ENCODE results near the gene PSMC3IP.

PSMC3IP gene

DNA sequence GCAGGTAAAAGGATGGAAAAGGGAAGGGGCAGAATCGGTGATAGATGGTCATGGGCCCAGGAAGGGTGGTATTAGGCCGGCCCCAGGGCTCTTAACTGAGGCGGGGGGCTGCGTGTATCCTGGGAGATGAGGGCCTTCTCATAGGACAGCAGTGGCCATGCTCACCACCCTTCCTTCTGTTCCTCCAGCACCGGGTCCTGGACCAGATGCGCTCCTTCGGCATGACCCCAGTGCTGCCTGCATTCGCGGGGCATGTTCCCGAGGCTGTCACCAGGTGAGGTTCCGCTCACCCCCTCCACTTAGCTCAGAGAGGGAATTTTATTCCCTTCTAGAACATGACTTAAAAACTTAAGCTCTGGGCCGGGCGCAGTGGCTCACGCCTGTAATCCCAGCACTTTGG lies 39.0 kb downstream of the PSMC3IP start:
- no peaks in the 10 kb centered on the region for H3K27me3 ChIP-seq (replicated peaks in 2 of 5; ENCODE audit: control insufficient read depth in 4 of 5, insufficient read depth in 5 of 5, low read length in 4 of 5)
- ChIA-PET CTCF (interaction anchor here (1.3 to 3.1 kb wide), 3 partner anchors 10 to 344 kb away, joined by 3 to 11 read pairs (median 4); partner anchors contain the start of gene GHDC), POLR2A (interaction anchor here (0.6 kb wide), 1 partner anchor 79 kb away, joined by 3 read pairs; no protein-coding TSS in a partner anchor)
- 97% methylated on average over 8 of the region's 14 CpGs for WGBS (ENCODE audit: insufficient coverage)
- H3K4me3 ChIP-seq (ENCODE audit: control insufficient read depth in 1 of 7, extremely low read depth in 1 of 7, insufficient read depth in 4 of 7, low read depth in 2 of 7, low read length in 6 of 7), result no peak overlapping the region
- peaks cover 0 to 46% (median 34%) of the 10 kb centered on the region in 4 experiments for H3K36me3 ChIP-seq (ENCODE audit: control insufficient read depth in 4 of 4, insufficient read depth in 4 of 4, low read length in 3 of 4)
- no peak overlapping the region for H3K27ac ChIP-seq (ENCODE audit: insufficient read depth in 1 of 2, low read depth in 1 of 2, low read length in 2 of 2, poor library complexity in 1 of 2, severe bottlenecking in 2 of 2)
- DNase-seq, result no peak
- no peaks in the 10 kb centered on the region for H3K9me3 ChIP-seq (ENCODE audit: control extremely low read depth in 1 of 5, control insufficient read depth in 4 of 5, insufficient read depth in 2 of 5, low read depth in 1 of 5, low read length in 4 of 5)
- peaks cover 0 to 27% (median 20%) of the 10 kb centered on the region in 4 experiments for H3K4me1 ChIP-seq (ENCODE audit: control extremely low read depth in 1 of 4, control insufficient read depth in 4 of 4, insufficient read depth in 4 of 4, low read length in 3 of 4)

- ChIA-PET POLR2A (interaction anchor here (0.6 kb wide), 2 partner anchors 21 to 78 kb away, joined by 3 read pairs; no protein-coding TSS in a partner anchor), CTCF (interaction anchor here (1.3 to 3.1 kb wide), 3 partner anchors 11 to 344 kb away, joined by 3 to 11 read pairs (median 4); partner anchors contain the start of gene GHDC)
- Histone ChIP-seq H3K27ac (ENCODE audit: insufficient read depth in 1 of 2, low read depth in 1 of 2, low read length in 2 of 2, poor library complexity in 1 of 2, severe bottlenecking in 2 of 2) (no peak overlapping the region), H3K27me3 (replicated peaks in 2 of 5; ENCODE audit: control insufficient read depth in 4 of 5, insufficient read depth in 5 of 5, low read length in 4 of 5) (no peaks in the 10 kb centered on the region), H3K4me3 (ENCODE audit: control insufficient read depth in 1 of 7, extremely low read depth in 1 of 7, insufficient read depth in 4 of 7, low read depth in 2 of 7, low read length in 6 of 7) (no peak overlapping the region), H3K9me3 (ENCODE audit: control extremely low read depth in 1 of 5, control insufficient read depth in 4 of 5, insufficient read depth in 2 of 5, low read depth in 1 of 5, low read length in 4 of 5) (no peaks in the 10 kb centered on the region), H3K4me1 (ENCODE audit: control extremely low read depth in 1 of 4, control insufficient read depth in 4 of 4, insufficient read depth in 4 of 4, low read length in 3 of 4) (peaks cover 0 to 27% (median 20%) of the 10 kb centered on the region in 4 experiments), H3K36me3 (ENCODE audit: control insufficient read depth in 4 of 4, insufficient read depth in 4 of 4, low read length in 3 of 4) (peaks cover 0 to 41% (median 29%) of the 10 kb centered on the region in 4 experiments)
- DNase-seq, result no peak
- WGBS (ENCODE audit: insufficient coverage), result no CpG with 5 or more reads among the region's 5 CpGs
Measured at GRCh38 chr17:42537826-42538451, 39.6 kb downstream of the PSMC3IP start.

DNA sequence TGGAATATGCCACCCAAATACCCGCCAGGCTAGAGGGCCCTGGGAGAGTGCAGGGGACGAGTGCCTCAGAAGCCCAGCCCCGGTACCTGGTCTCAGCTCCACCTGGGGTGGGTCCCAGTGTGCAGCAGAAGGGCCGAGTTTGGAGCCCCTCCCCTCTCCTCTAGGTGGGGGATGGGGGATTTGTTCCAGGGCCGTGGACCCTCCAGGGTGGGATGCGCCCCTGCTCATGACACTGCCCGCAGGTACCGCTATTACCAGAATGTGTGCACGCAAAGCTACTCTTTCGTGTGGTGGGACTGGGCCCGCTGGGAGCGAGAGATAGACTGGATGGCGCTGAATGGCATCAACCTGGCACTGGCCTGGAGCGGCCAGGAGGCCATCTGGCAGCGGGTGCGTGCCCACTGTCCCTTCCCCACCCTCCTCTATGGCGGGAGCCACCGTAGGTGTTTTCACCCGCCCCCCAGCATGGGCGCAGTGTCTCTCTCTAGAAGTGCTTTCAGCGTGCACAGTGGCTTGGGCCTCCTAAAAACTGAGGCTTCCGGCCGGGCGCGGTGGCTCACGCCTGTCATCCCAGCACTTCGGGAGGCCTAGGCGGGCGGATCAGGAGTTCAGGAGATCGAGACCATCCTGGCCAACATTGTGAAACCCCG lies 40.2 kb downstream of the PSMC3IP start:
- no peaks in the 10 kb centered on the region for H3K9me3 ChIP-seq (ENCODE audit: control extremely low read depth in 1 of 5, control insufficient read depth in 4 of 5, insufficient read depth in 2 of 5, low read depth in 1 of 5, low read length in 4 of 5)
- H3K36me3 ChIP-seq (ENCODE audit: control insufficient read depth in 4 of 4, insufficient read depth in 4 of 4, low read length in 3 of 4), result peaks cover 0 to 34% (median 24%) of the 10 kb centered on the region in 4 experiments
- ChIA-PET CTCF (interaction anchor here (3.1 kb wide), 1 partner anchor 11 kb away, joined by 11 read pairs; no protein-coding TSS in a partner anchor), POLR2A (interaction anchor here (0.6 kb wide), 1 partner anchor 22 kb away, joined by 3 read pairs; no protein-coding TSS in a partner anchor)
- peak overlapping the region; percentile 70 to 81 (median 72) for H3K4me3 ChIP-seq (ENCODE audit: control insufficient read depth in 1 of 7, extremely low read depth in 1 of 7, insufficient read depth in 4 of 7, low read depth in 2 of 7, low read length in 6 of 7)
- DNase-seq, result no peak
- H3K27me3 ChIP-seq (replicated peaks in 2 of 5; ENCODE audit: control insufficient read depth in 4 of 5, insufficient read depth in 5 of 5, low read length in 4 of 5), result no peaks in the 10 kb centered on the region
- WGBS (ENCODE audit: insufficient coverage), result 95% methylated on average over 28 of the region's 31 CpGs
- H3K4me1 ChIP-seq (ENCODE audit: control extremely low read depth in 1 of 4, control insufficient read depth in 4 of 4, insufficient read depth in 4 of 4, low read length in 3 of 4), result peaks cover 0 to 27% (median 20%) of the 10 kb centered on the region in 4 experiments
- H3K27ac ChIP-seq (ENCODE audit: insufficient read depth in 1 of 2, low read depth in 1 of 2, low read length in 2 of 2, poor library complexity in 1 of 2, severe bottlenecking in 2 of 2), result peak overlapping the region in 1 of 2 experiments; percentile 70

- Histone ChIP-seq H3K27ac (ENCODE audit: insufficient read depth in 1 of 2, low read depth in 1 of 2, low read length in 2 of 2, poor library complexity in 1 of 2, severe bottlenecking in 2 of 2) (peak overlapping the region in 1 of 2 experiments; percentile 70), H3K9me3 (ENCODE audit: control extremely low read depth in 1 of 5, control insufficient read depth in 4 of 5, insufficient read depth in 2 of 5, low read depth in 1 of 5, low read length in 4 of 5) (no peaks in the 10 kb centered on the region), H3K27me3 (replicated peaks in 2 of 5; ENCODE audit: control insufficient read depth in 4 of 5, insufficient read depth in 5 of 5, low read length in 4 of 5) (no peaks in the 10 kb centered on the region), H3K36me3 (ENCODE audit: control insufficient read depth in 4 of 4, insufficient read depth in 4 of 4, low read length in 3 of 4) (peaks cover 0 to 31% (median 19%) of the 10 kb centered on the region in 4 experiments), H3K4me3 (ENCODE audit: control insufficient read depth in 1 of 7, extremely low read depth in 1 of 7, insufficient read depth in 4 of 7, low read depth in 2 of 7, low read length in 6 of 7) (peak overlapping the region; percentile 70 to 81 (median 72)), H3K4me1 (ENCODE audit: control extremely low read depth in 1 of 4, control insufficient read depth in 4 of 4, insufficient read depth in 4 of 4, low read length in 3 of 4) (peaks cover 2 to 33% (median 25%) of the 10 kb centered on the region in 4 experiments)
- 0% methylated on average over 56 of the region's 65 CpGs for WGBS (ENCODE audit: insufficient coverage)
- DNase-seq, result peak in 2 of 3 donors; percentile 54 to 60
- POLR2A ChIA-PET, result interaction anchor here (0.9 to 1.4 kb wide), 3 partner anchors 9 to 216 kb away, joined by 4 read pairs; partner anchors contain the start of gene PSMC3IP
- CTCF ChIA-PET, result interaction anchor here (1.2 to 3.1 kb wide), 3 partner anchors 12 to 134 kb away, joined by 3 to 11 read pairs (median 3); no protein-coding TSS in a partner anchor
Measured at GRCh38 chr17:42536372-42537155, 41.0 kb downstream of the PSMC3IP start.

- Histone ChIP-seq H3K36me3 (ENCODE audit: control insufficient read depth in 4 of 4, insufficient read depth in 4 of 4, low read length in 3 of 4) (peaks cover 0 to 25% (median 14%) of the 10 kb centered on the region in 4 experiments), H3K4me1 (ENCODE audit: control extremely low read depth in 1 of 4, control insufficient read depth in 4 of 4, insufficient read depth in 4 of 4, low read length in 3 of 4) (peaks cover 2 to 38% (median 30%) of the 10 kb centered on the region in 4 experiments), H3K27me3 (replicated peaks in 2 of 5; ENCODE audit: control insufficient read depth in 4 of 5, insufficient read depth in 5 of 5, low read length in 4 of 5) (no peaks in the 10 kb centered on the region), H3K27ac (ENCODE audit: insufficient read depth in 1 of 2, low read depth in 1 of 2, low read length in 2 of 2, poor library complexity in 1 of 2, severe bottlenecking in 2 of 2) (peak within 1 kb of the TSS; percentile 34 to 73), H3K4me3 (ENCODE audit: control insufficient read depth in 1 of 7, extremely low read depth in 1 of 7, insufficient read depth in 4 of 7, low read depth in 2 of 7, low read length in 6 of 7) (peak within 1 kb of the TSS; percentile 70 to 81 (median 72)), H3K9me3 (ENCODE audit: control extremely low read depth in 1 of 5, control insufficient read depth in 4 of 5, insufficient read depth in 2 of 5, low read depth in 1 of 5, low read length in 4 of 5) (no peaks in the 10 kb centered on the region)
- ChIA-PET POLR2A (interaction anchor here (0.8 to 1.4 kb wide), 4 partner anchors 9 to 215 kb away, joined by 3 to 4 read pairs (median 4); partner anchors contain the start of gene PSMC3IP), CTCF (interaction anchor here (1.1 to 3.1 kb wide), 4 partner anchors 13 to 214 kb away, joined by 3 to 11 read pairs (median 5); no protein-coding TSS in a partner anchor)
- DNase-seq, result peak; percentile 86 to 91 (median 89)
- 0% methylated on average over 40 of the region's 40 CpGs for WGBS (ENCODE audit: insufficient coverage)
Measured at GRCh38 chr17:42536048-42536371, 41.5 kb downstream of the PSMC3IP start, which contains the start of gene NAGLU. TSS of gene NAGLU (plus strand) at chr17:42536241. CDS start at chr17:42536273, 32 bp downstream.

All from common myeloid progenitor, CD34-positive (primary cell).